GM12891 (cell line): ENCODE measurements around the gene NEDD9.

Experiments used
- DNase-seq: peaks from one replicate; pipeline ENCODE4 v3.0.0; 2011; ENCODE audit warnings: low spot score; ENCODE audit not compliant: insufficient read length
- FAIRE-seq: peaks from 2 replicates; lab custom pipeline; 2011; peaks lifted over from hg19 to GRCh38; lab: Jason Lieb, UNC
- PAX5 ChIP-seq: IDR thresholded peaks from 2 replicates; pipeline ENCODE4 v1.6.1; 2011; ENCODE audit warnings: low read length, moderate library complexity, mild to moderate bottlenecking; ENCODE audit not compliant: insufficient read depth, severe bottlenecking
- POLR2A ChIP-seq: IDR thresholded peaks from 2 replicates; pipeline ENCODE4 v1.6.1; 2011; ENCODE audit warnings: low read depth, low read length, control low read depth
- POLR2AphosphoS5 ChIP-seq: IDR thresholded peaks from 2 replicates; pipeline ENCODE4 v1.6.1; 2011; ENCODE audit warnings: low read depth, low read length, control low read depth
- POU2F2 ChIP-seq: IDR thresholded peaks from 2 replicates; pipeline ENCODE4 v1.6.1; 2011; ENCODE audit warnings: low read depth, mild to moderate bottlenecking, control low read depth, low read length, moderate library complexity
- SPI1 ChIP-seq: IDR thresholded peaks from 2 replicates; pipeline ENCODE4 v1.6.1; 2011; ENCODE audit warnings: low read depth, low read length, control low read depth
- TAF1 ChIP-seq: IDR thresholded peaks from 2 replicates; pipeline ENCODE4 v1.6.1; 2011; ENCODE audit warnings: low read depth, low read length, control low read depth

NEDD9 gene

GRCh38 chr6:11168091-11168635, 64.3 kb downstream of the NEDD9 start:
- no peak for TF ChIP-seq SPI1
- TF ChIP-seq POLR2A, result no peak
- no peak for TF ChIP-seq POLR2AphosphoS5
- TF ChIP-seq POU2F2, result no peak
- no peak for TF ChIP-seq PAX5
- no peak for TF ChIP-seq TAF1
- DNase-seq, result no peak
- no peak for FAIRE-seq

GRCh38 chr6:11166948-11167347, 65.5 kb downstream of the NEDD9 start:
- DNase-seq, result no peak
- TF ChIP-seq TAF1 (no peak), POLR2AphosphoS5 (no peak), POU2F2 (no peak), PAX5 (no peak), POLR2A (no peak), SPI1 (no peak)
- FAIRE-seq, result no peak

GRCh38 chr6:11164717-11165646, 67.5 kb downstream of the NEDD9 start:
- FAIRE-seq (no peak), DNase-seq (no peak)
- no peak for TF ChIP-seq SPI1
- TF ChIP-seq PAX5, result no peak
- no peak for TF ChIP-seq POU2F2
- no peak for TF ChIP-seq POLR2A
- TF ChIP-seq POLR2AphosphoS5, result no peak

GRCh38 chr6:11163932-11164331, 68.5 kb downstream of the NEDD9 start:
- DNase-seq (no peak), FAIRE-seq (no peak)
- TF ChIP-seq POLR2A (no peak), SPI1 (no peak), TAF1 (no peak), POLR2AphosphoS5 (no peak), POU2F2 (no peak), PAX5 (no peak)

- FAIRE-seq (no peak), DNase-seq (no peak)
- no peak for TF ChIP-seq TAF1
- no peak for TF ChIP-seq PAX5
- no peak for TF ChIP-seq POU2F2
- no peak for TF ChIP-seq POLR2AphosphoS5
- TF ChIP-seq SPI1, result no peak
- no peak for TF ChIP-seq POLR2A
These were observed 70.2 kb downstream of the NEDD9 start for GRCh38 chr6:11162262-11162661.

GRCh38 chr6:11161031-11161956, 71.2 kb downstream of the NEDD9 start:
- FAIRE-seq (no peak), DNase-seq (no peak)
- TF ChIP-seq PAX5, result no peak
- no peak for TF ChIP-seq TAF1
- TF ChIP-seq SPI1, result no peak
- no peak for TF ChIP-seq POU2F2
- TF ChIP-seq POLR2A, result no peak

GRCh38 chr6:11160199-11160598, 72.3 kb downstream of the NEDD9 start:
- DNase-seq (no peak), FAIRE-seq (no peak)
- TF ChIP-seq TAF1, result no peak
- no peak for TF ChIP-seq POLR2A

- no peak for FAIRE-seq
- DNase-seq, result no peak
- TF ChIP-seq POLR2A (no peak), SPI1 (no peak), POLR2AphosphoS5 (no peak), PAX5 (no peak), TAF1 (no peak), POU2F2 (no peak)
These were observed 76.9 kb downstream of the NEDD9 start for GRCh38 chr6:11155589-11155988.

GRCh38 chr6:11153447-11153846, 79.0 kb downstream of the NEDD9 start:
- no peak for FAIRE-seq
- TF ChIP-seq POLR2AphosphoS5, result no peak
- TF ChIP-seq POLR2A, result no peak
- no peak for TF ChIP-seq TAF1
- TF ChIP-seq SPI1, result no peak
- TF ChIP-seq PAX5, result no peak
- TF ChIP-seq POU2F2, result no peak
- DNase-seq, result no peak
